Mammary epithelial cell (primary cell): Measurements from ENCODE around the gene EPB41L2.

ENCODE experiments used
- CTCF ChIP-seq, 2 donors: IDR thresholded peaks in 1 of 2; conservative IDR thresholded peaks in 1 of 2; 2 replicates each; pipeline ENCODE4 v1.5.1; 2011 to 2012; ENCODE audit warnings: inconsistent platforms in 2 of 2, low read length in 2 of 2, mild to moderate bottlenecking in 2 of 2, control low read depth in 1 of 2, low read depth in 1 of 2; ENCODE audit not compliant: insufficient read depth in 1 of 2; ENCODE audit errors: extremely low read depth in 1 of 2
- EZH2 ChIP-seq: IDR thresholded peaks from 2 replicates; pipeline ENCODE4 v1.6.1; 2012; ENCODE audit warnings: low read length, inconsistent platforms, borderline replicate concordance

- TF ChIP-seq CTCF (conservative IDR thresholded peaks at IDR 0.05 in 1 of 2, IDR thresholded peaks at IDR 0.05 in 1 of 2; ENCODE audit: extremely low read depth in 1 of 2, insufficient read depth in 1 of 2, low read depth in 1 of 2, low read length in 2 of 2), result no peak
- TF ChIP-seq EZH2, result no peak
Measured at GRCh38 chr6:131059486-131059885, 3.6 kb downstream of the EPB41L2 start.
